ENCODE measurements around the gene IL5RA. TPM values are rescaled to one million over a fixed set of nuclear protein-coding genes. Genes with fewer than 3 reads are reported as not detected.

Gene IL5RA
- total and polyA plus RNA-seq, 8 donors, result under 0.01 to 0.92 (median 0.29) TPM; not detected in 3

GRCh38 chr3:3087716-3088465, 22.3 kb downstream of the IL5RA start:
- Histone ChIP-seq H3K27ac (no peak overlapping the region), H3K4me1 (no peaks in the 10 kb centered on the region), H3K27me3 (no peaks in the 10 kb centered on the region), H3K4me3 (no peak overlapping the region), H3K36me3 (no peaks in the 10 kb centered on the region), H3K9me3 (no peaks in the 10 kb centered on the region)
- TF ChIP-seq POLR2AphosphoS5 (IDR thresholded peaks at IDR 0.05), result no peak
- no peak for TF ChIP-seq POLR2A (IDR thresholded peaks at IDR 0.05)
- no peak for TF ChIP-seq CTCF (IDR thresholded peaks at IDR 0.05)
- TF ChIP-seq EP300 (IDR thresholded peaks at IDR 0.05), result no peak
- intact Hi-C loops (cut with DNase I; ENCODE audit: low total_unique reads), result no loop called here
- 68 to 74% (median 72%) methylated on average over 7 of the region's 7 CpGs for WGBS, 5 donors
- no peak for DNase-seq

- no peaks in the 10 kb centered on the region for H3K4me1 ChIP-seq
- intact Hi-C loops (cut with DNase I; ENCODE audit: low total_unique reads), result no loop called here
- DNase-seq, result no peak
- H3K27me3 ChIP-seq, result no peaks in the 10 kb centered on the region
- TF ChIP-seq POLR2AphosphoS5 (IDR thresholded peaks at IDR 0.05), result no peak
- no peak for TF ChIP-seq CTCF (IDR thresholded peaks at IDR 0.05)
- TF ChIP-seq EP300 (IDR thresholded peaks at IDR 0.05), result no peak
- TF ChIP-seq POLR2A (IDR thresholded peaks at IDR 0.05), result no peak
- H3K36me3 ChIP-seq, result no peaks in the 10 kb centered on the region
- H3K27ac ChIP-seq, result no peak overlapping the region
- H3K9me3 ChIP-seq, result no peaks in the 10 kb centered on the region
- H3K4me3 ChIP-seq, result no peak overlapping the region
These were observed 22.9 kb downstream of the IL5RA start for GRCh38 chr3:3087279-3087678.

- Histone ChIP-seq H3K4me3 (no peak overlapping the region), H3K36me3 (no peaks in the 10 kb centered on the region), H3K9me3 (no peaks in the 10 kb centered on the region), H3K4me1 (no peaks in the 10 kb centered on the region), H3K27me3 (no peaks in the 10 kb centered on the region), H3K27ac (no peak overlapping the region)
- no peak for TF ChIP-seq POLR2A (IDR thresholded peaks at IDR 0.05)
- intact Hi-C loops (cut with DNase I; ENCODE audit: low total_unique reads), result no loop called here
- 59 to 71% (median 70%) methylated on average over 6 of the region's 6 CpGs for WGBS, 5 donors
- no peak for DNase-seq
These were observed 23.9 kb downstream of the IL5RA start for GRCh38 chr3:3086239-3086638.

- intact Hi-C loops (cut with DNase I; ENCODE audit: low total_unique reads), result no loop called here
- Histone ChIP-seq H3K9me3 (no peaks in the 10 kb centered on the region), H3K36me3 (no peaks in the 10 kb centered on the region), H3K27me3 (no peaks in the 10 kb centered on the region), H3K4me3 (no peak overlapping the region), H3K27ac (no peak overlapping the region), H3K4me1 (no peaks in the 10 kb centered on the region)
- DNase-seq, result no peak
- WGBS, 5 donors, result 77 to 83% (median 79%) methylated on average over 6 of the region's 6 CpGs
- no peak for TF ChIP-seq CTCF (IDR thresholded peaks at IDR 0.05)
- no peak for TF ChIP-seq POLR2A (IDR thresholded peaks at IDR 0.05)
- TF ChIP-seq EP300 (IDR thresholded peaks at IDR 0.05), result no peak
- TF ChIP-seq POLR2AphosphoS5 (IDR thresholded peaks at IDR 0.05), result no peak
These were observed 24.4 kb downstream of the IL5RA start for GRCh38 chr3:3085782-3086181.

GRCh38 chr3:3084890-3085289, 25.3 kb downstream of the IL5RA start:
- H3K4me3 ChIP-seq, result no peak overlapping the region
- H3K9me3 ChIP-seq, result no peaks in the 10 kb centered on the region
- H3K36me3 ChIP-seq, result no peaks in the 10 kb centered on the region
- DNase-seq, result no peak
- 80 to 94% (median 89%) methylated on average over 1 to 3 of the region's 3 CpGs for WGBS, 5 donors
- intact Hi-C loops (cut with DNase I; ENCODE audit: low total_unique reads), result no loop called here
- H3K27ac ChIP-seq, result no peak overlapping the region
- H3K4me1 ChIP-seq, result no peaks in the 10 kb centered on the region
- TF ChIP-seq EP300 (IDR thresholded peaks at IDR 0.05) (no peak), POLR2A (IDR thresholded peaks at IDR 0.05) (no peak), POLR2AphosphoS5 (IDR thresholded peaks at IDR 0.05) (no peak), CTCF (IDR thresholded peaks at IDR 0.05) (no peak)
- no peaks in the 10 kb centered on the region for H3K27me3 ChIP-seq

Measured in stomach (tissue), 9 donors.